Smooth muscle cell (in vitro differentiated cells): ENCODE results near the gene TOLLIP. TPM values are rescaled to one million over a fixed set of nuclear protein-coding genes. Genes with fewer than 3 reads are reported as not detected.

ENCODE experiments used
- DNase-seq: peaks from one replicate; lab custom pipeline; 2025; ENCODE audit not compliant: unreplicated experiment; lab: John Stamatoyannopoulos, UW
- H2AFZ ChIP-seq: fragments of 200-600 bp; sonication (generic); 2 replicates; pipeline ENCODE4 v1.6.0; 2016; ENCODE audit warnings: antibody characterized with exemption, low read depth, mild to moderate bottlenecking
- H3F3A ChIP-seq: fragments of 200-600 bp; sonication (generic); 2 replicates; pipeline ENCODE4 v1.6.0; 2017; ENCODE audit warnings: antibody characterized with exemption, low read depth
- H3K27ac ChIP-seq: fragments of 200-600 bp; sonication (generic); 2 replicates; pipeline ENCODE4 v1.5.1; 2016; ENCODE audit warnings: low read depth, mild to moderate bottlenecking
- H3K27me3 ChIP-seq: fragments of 200-600 bp; sonication (generic); 2 replicates; pipeline ENCODE4 v1.6.1; 2016; ENCODE audit warnings: low read depth, mild to moderate bottlenecking
- H3K36me3 ChIP-seq: fragments of 200-600 bp; sonication (generic); 2 replicates; pipeline ENCODE4 v1.5.1; 2016; ENCODE audit warnings: low read depth
- H3K4me1 ChIP-seq: fragments of 200-600 bp; sonication (generic); 2 replicates; pipeline ENCODE4 v1.5.1; 2016; ENCODE audit warnings: low read depth
- H3K4me2 ChIP-seq: fragments of 200-600 bp; sonication (generic); 2 replicates; pipeline ENCODE4 v1.6.0; 2016; ENCODE audit warnings: mild to moderate bottlenecking
- H3K4me3 ChIP-seq: fragments of 200-600 bp; sonication (generic); 2 replicates; pipeline ENCODE4 v1.5.1; 2016; ENCODE audit warnings: mild to moderate bottlenecking
- H3K79me2 ChIP-seq: fragments of 200-600 bp; sonication (generic); 2 replicates; pipeline ENCODE4 v1.6.0; 2016; ENCODE audit warnings: low read depth, mild to moderate bottlenecking
- H3K9ac ChIP-seq: fragments of 200-600 bp; sonication (generic); 2 replicates; pipeline ENCODE4 v1.6.0; 2016; ENCODE audit warnings: low read depth
- H3K9me3 ChIP-seq: fragments of 200-600 bp; sonication (generic); replicated peaks from 2 replicates; pipeline ENCODE4 v1.5.1; 2016; ENCODE audit warnings: low read depth
- H4K20me1 ChIP-seq: fragments of 200-600 bp; sonication (generic); 2 replicates; pipeline ENCODE4 v1.6.0; 2016; ENCODE audit warnings: low read depth
- WGBS: methylation state at CpG from one replicate; pipeline ENCODE4 v1.1.7; 2016; ENCODE audit warnings: low lambda C conversion rate; 5-methylcytosine and 5-hydroxymethylcytosine counted together
- polyA plus RNA-seq: library from polyadenylated mRNA; unstranded; fragments of >200 nt; fragmentation: Nextera tagmentation; extraction: Ambion mirVana; gene quantifications from 2 replicates; pipeline ENCODE4 v1.2.1, GENCODE V29; 2016
- total RNA-seq: library from RNA; depleted of rRNA; stranded (reverse); fragments of >200 nt; gene quantifications from 2 replicates; pipeline ENCODE4 v1.2.3, GENCODE V29; 2014
- TF ChIP-seq, protein P1 (sequence below): fragments of 200-600 bp; sonication (generic); IDR thresholded peaks from 2 replicates; pipeline ENCODE4 v1.5.1; 2017; ENCODE audit warnings: borderline replicate concordance, mild to moderate bottlenecking, antibody characterized with exemption; ENCODE audit not compliant: insufficient read depth, poor library complexity, severe bottlenecking

The TOLLIP gene
- total and polyA plus RNA-seq, 2 experiments from 2014 or later, result 20.3 to 63.0 TPM

DNA sequence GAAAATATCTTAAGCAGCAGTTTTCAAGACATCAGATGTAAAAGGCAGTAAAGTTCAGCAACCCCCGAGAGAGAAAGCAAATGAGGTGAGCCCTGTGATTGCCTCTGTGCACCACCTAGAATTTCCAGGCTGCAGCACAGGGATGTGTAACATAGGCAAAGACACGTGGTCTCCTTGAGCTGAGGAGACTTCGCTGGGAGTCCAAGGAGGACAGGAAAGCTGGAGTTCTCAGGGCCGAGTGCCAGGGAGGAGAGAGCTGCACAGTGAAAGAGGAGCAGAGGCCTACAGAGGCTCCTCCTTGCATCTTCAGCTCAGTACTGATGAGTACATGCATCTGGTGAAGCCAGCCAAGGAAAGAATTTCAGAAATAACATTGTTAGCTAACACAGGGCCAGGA, 17.6 kb upstream of the TOLLIP start:
- Histone ChIP-seq H3F3A (no peaks in the 10 kb centered on the region), H3K4me1 (no peaks in the 10 kb centered on the region), H4K20me1 (no peaks in the 10 kb centered on the region), H3K27ac (no peak overlapping the region), H3K79me2 (no peaks in the 10 kb centered on the region), H3K36me3 (no peaks in the 10 kb centered on the region), H3K4me2 (no peak overlapping the region), H3K27me3 (no peaks in the 10 kb centered on the region), H3K9ac (no peak overlapping the region), H3K4me3 (no peak overlapping the region), H2AFZ (no peak overlapping the region), H3K9me3 (no peaks in the 10 kb centered on the region)
- TF ChIP-seq, protein P1, sequence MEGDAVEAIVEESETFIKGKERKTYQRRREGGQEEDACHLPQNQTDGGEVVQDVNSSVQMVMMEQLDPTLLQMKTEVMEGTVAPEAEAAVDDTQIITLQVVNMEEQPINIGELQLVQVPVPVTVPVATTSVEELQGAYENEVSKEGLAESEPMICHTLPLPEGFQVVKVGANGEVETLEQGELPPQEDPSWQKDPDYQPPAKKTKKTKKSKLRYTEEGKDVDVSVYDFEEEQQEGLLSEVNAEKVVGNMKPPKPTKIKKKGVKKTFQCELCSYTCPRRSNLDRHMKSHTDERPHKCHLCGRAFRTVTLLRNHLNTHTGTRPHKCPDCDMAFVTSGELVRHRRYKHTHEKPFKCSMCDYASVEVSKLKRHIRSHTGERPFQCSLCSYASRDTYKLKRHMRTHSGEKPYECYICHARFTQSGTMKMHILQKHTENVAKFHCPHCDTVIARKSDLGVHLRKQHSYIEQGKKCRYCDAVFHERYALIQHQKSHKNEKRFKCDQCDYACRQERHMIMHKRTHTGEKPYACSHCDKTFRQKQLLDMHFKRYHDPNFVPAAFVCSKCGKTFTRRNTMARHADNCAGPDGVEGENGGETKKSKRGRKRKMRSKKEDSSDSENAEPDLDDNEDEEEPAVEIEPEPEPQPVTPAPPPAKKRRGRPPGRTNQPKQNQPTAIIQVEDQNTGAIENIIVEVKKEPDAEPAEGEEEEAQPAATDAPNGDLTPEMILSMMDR, result no peak
- 78% methylated on average over 4 of the region's 4 CpGs for WGBS
- DNase-seq, result no peak

GRCh38 chr11:1326435-1327063, 17.1 kb upstream of the TOLLIP start:
- H3K4me1 ChIP-seq, result no peaks in the 10 kb centered on the region
- H3K27me3 ChIP-seq, result no peaks in the 10 kb centered on the region
- H3K4me2 ChIP-seq, result no peak overlapping the region
- no peaks in the 10 kb centered on the region for H3K79me2 ChIP-seq
- no peaks in the 10 kb centered on the region for H3K36me3 ChIP-seq
- no peak for DNase-seq
- TF ChIP-seq, protein P1, result no peak
- no peaks in the 10 kb centered on the region for H3K9me3 ChIP-seq
- H2AFZ ChIP-seq, result no peak overlapping the region
- no peaks in the 10 kb centered on the region for H4K20me1 ChIP-seq
- no peak overlapping the region for H3K27ac ChIP-seq
- H3K4me3 ChIP-seq, result no peak overlapping the region
- WGBS, result 79% methylated on average over 11 of the region's 11 CpGs
- H3K9ac ChIP-seq, result no peak overlapping the region
- no peaks in the 10 kb centered on the region for H3F3A ChIP-seq

DNA sequence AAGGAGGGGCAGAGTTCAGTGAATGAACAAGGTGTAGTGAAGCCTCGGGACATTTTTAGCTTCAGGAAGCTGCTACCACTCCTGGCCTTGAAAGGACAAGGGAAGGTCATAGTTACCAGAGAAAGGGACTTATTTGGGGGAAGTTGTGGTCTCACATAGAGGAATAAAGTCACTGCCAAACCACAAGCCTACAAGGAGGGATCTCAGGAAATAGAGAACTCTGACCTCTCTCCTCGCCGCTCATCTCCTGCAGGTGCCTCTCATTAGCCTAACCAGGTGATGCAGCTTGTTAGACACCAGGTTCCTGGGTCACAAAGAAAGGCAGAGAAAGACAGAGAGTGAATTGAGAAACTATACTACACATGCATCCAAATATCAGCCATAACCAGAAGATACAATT, 14.3 kb upstream of the TOLLIP start:
- TF ChIP-seq, protein P1, result no peak
- DNase-seq, result no peak
- Histone ChIP-seq H3F3A (no peaks in the 10 kb centered on the region), H4K20me1 (no peaks in the 10 kb centered on the region), H3K9me3 (no peaks in the 10 kb centered on the region), H3K27ac (no peak overlapping the region), H3K27me3 (peaks cover 3% of the 10 kb centered on the region), H3K4me1 (no peaks in the 10 kb centered on the region), H3K79me2 (no peaks in the 10 kb centered on the region), H3K4me2 (no peak overlapping the region), H3K9ac (no peak overlapping the region), H3K36me3 (no peaks in the 10 kb centered on the region), H2AFZ (no peak overlapping the region), H3K4me3 (no peak overlapping the region)
- WGBS, result 86% methylated on average over 3 of the region's 3 CpGs

- 92% methylated on average over 8 of the region's 8 CpGs for WGBS
Observed at GRCh38 chr11:1317993-1318392, 8.6 kb upstream of the TOLLIP start.

More at GRCh38 chr11:1317993-1318392, 8.6 kb upstream of the TOLLIP start:
- Histone ChIP-seq H3K4me1 (no peaks in the 10 kb centered on the region), H3K4me3 (no peak overlapping the region), H3K27me3 (peaks cover 3% of the 10 kb centered on the region), H4K20me1 (no peaks in the 10 kb centered on the region), H3K79me2 (no peaks in the 10 kb centered on the region), H2AFZ (no peak overlapping the region), H3K36me3 (no peaks in the 10 kb centered on the region), H3K9ac (no peak overlapping the region), H3K27ac (no peak overlapping the region), H3K9me3 (no peaks in the 10 kb centered on the region), H3K4me2 (no peak overlapping the region), H3F3A (no peaks in the 10 kb centered on the region)
- no peak for DNase-seq
- TF ChIP-seq, protein P1, result no peak
